NCI-H345 treated with DMSO at 0.1 percent for 48 hours (cell line): ENCODE measurements around the gene RIC1.

Experiments used
- DNase-seq: peaks from one replicate; lab custom pipeline; 2025; ENCODE audit not compliant: unreplicated experiment; lab: John Stamatoyannopoulos, UW

RIC1 gene

GRCh38 chr9:5820425-5820824, 191.5 kb downstream of the RIC1 start:
- DNase-seq: no peak

GRCh38 chr9:5825223-5825622, 196.3 kb downstream of the RIC1 start:
- DNase-seq: no peak
